ENCODE data around the gene MACROD2. TPM values are rescaled to one million over a fixed set of nuclear protein-coding genes. Genes with fewer than 3 reads are reported as not detected.

The MACROD2 gene
- total and polyA plus RNA-seq, 2 experiments from 2014 or later: 2.8 to 4.3 TPM

DNA sequence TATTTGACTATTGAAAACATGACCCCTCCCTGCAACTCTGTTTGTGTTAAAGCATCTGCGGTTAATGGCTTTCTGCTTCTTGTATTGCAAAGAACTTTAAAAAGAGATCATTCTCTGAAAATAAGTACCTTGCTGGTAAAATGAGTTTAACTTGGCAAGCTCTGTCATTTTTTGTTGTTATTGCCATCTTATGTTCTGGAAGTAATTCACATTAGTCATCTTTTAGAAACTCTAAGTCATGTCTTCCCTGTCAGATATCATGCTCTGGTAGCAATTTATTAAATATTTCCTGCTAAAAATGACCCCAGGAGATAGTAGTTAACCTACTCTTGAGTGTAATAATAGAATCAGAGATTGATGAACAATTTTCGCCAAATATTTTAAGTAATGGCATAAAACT, 1687.4 kb downstream of the MACROD2 start:
- H3K27me3 Mint-ChIP-seq (ENCODE audit: insufficient read depth, low read depth, poor library complexity): no peaks in the 10 kb centered on the region
- no peak overlapping the region for H3K27ac Mint-ChIP-seq
- Histone ChIP-seq H2AFZ (no peak overlapping the region), H3K27ac (ENCODE audit: low read depth) (no peak overlapping the region), H3K27me3 (ENCODE audit: insufficient read depth) (no peaks in the 10 kb centered on the region), H4K20me1 (replicated peaks; ENCODE audit: insufficient read depth) (no peaks in the 10 kb centered on the region), H3K79me2 (replicated peaks; ENCODE audit: insufficient read depth) (no peaks in the 10 kb centered on the region), H3K4me2 (no peak overlapping the region), H3F3A (replicated peaks; ENCODE audit: low read depth) (no peaks in the 10 kb centered on the region), H3K36me3 (ENCODE audit: insufficient read depth) (no peaks in the 10 kb centered on the region), H3K4me1 (ENCODE audit: insufficient read depth) (no peaks in the 10 kb centered on the region), H3K4me3 (no peak overlapping the region), H3K9me2 (ENCODE audit: insufficient read depth) (peaks cover 11% of the 10 kb centered on the region; the same call in 1 of the 2 replicates)
- H3K4me3 Mint-ChIP-seq: no peak overlapping the region
- no peaks in the 10 kb centered on the region for H3K36me3 Mint-ChIP-seq (ENCODE audit: low read depth)
- ATAC-seq: no peak
- DNase-seq (ENCODE audit: low spot score): no peak
- no peaks in the 10 kb centered on the region for H3K9me3 Mint-ChIP-seq
- no peaks in the 10 kb centered on the region for H3K4me1 Mint-ChIP-seq
- TF ChIP-seq, protein P1, sequence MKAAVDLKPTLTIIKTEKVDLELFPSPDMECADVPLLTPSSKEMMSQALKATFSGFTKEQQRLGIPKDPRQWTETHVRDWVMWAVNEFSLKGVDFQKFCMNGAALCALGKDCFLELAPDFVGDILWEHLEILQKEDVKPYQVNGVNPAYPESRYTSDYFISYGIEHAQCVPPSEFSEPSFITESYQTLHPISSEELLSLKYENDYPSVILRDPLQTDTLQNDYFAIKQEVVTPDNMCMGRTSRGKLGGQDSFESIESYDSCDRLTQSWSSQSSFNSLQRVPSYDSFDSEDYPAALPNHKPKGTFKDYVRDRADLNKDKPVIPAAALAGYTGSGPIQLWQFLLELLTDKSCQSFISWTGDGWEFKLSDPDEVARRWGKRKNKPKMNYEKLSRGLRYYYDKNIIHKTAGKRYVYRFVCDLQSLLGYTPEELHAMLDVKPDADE (IDR thresholded peaks at IDR 0.05): no peak
- TF ChIP-seq CREB1 (CRISPR knock-in tag; IDR thresholded peaks at IDR 0.05; ENCODE audit: low read depth) (no peak), EZH2 (IDR thresholded peaks at IDR 0.05; ENCODE audit: low read depth, unreplicated experiment) (no peak), STAT1 (IDR thresholded peaks at IDR 0.05; ENCODE audit: unreplicated experiment) (no peak)

GRCh38 chr20:15692570-15692969, 1697.3 kb downstream of the MACROD2 start:
- H3K4me3 Mint-ChIP-seq: no peak overlapping the region
- no peak overlapping the region for H3K4me3 ChIP-seq
- H3K27me3 ChIP-seq (ENCODE audit: insufficient read depth): no peaks in the 10 kb centered on the region
- peaks cover 9% of the 10 kb centered on the region; the same call in 2 of the 3 replicates for H3K9me3 Mint-ChIP-seq
- H3K27ac Mint-ChIP-seq: no peak overlapping the region
- H3K27ac ChIP-seq (ENCODE audit: low read depth): no peak overlapping the region
- no peaks in the 10 kb centered on the region for H3F3A ChIP-seq (replicated peaks; ENCODE audit: low read depth)
- no peaks in the 10 kb centered on the region for H3K4me1 ChIP-seq (ENCODE audit: insufficient read depth)
- no peak overlapping the region for H3K4me2 ChIP-seq
- H3K4me1 Mint-ChIP-seq: no peaks in the 10 kb centered on the region
- no peaks in the 10 kb centered on the region for H3K36me3 Mint-ChIP-seq (ENCODE audit: low read depth)
- no peaks in the 10 kb centered on the region for H3K79me2 ChIP-seq (replicated peaks; ENCODE audit: insufficient read depth)
- TF ChIP-seq JUNB (IDR thresholded peaks at IDR 0.05; ENCODE audit: unreplicated experiment) (no peak), POLR2AphosphoS5 (IDR thresholded peaks at IDR 0.05; ENCODE audit: low read depth) (no peak), EZH2 (IDR thresholded peaks at IDR 0.05; ENCODE audit: low read depth, unreplicated experiment) (no peak), ZNF462 (CRISPR knock-in tag; IDR thresholded peaks at IDR 0.05) (no peak)
- TF ChIP-seq, protein P2, sequence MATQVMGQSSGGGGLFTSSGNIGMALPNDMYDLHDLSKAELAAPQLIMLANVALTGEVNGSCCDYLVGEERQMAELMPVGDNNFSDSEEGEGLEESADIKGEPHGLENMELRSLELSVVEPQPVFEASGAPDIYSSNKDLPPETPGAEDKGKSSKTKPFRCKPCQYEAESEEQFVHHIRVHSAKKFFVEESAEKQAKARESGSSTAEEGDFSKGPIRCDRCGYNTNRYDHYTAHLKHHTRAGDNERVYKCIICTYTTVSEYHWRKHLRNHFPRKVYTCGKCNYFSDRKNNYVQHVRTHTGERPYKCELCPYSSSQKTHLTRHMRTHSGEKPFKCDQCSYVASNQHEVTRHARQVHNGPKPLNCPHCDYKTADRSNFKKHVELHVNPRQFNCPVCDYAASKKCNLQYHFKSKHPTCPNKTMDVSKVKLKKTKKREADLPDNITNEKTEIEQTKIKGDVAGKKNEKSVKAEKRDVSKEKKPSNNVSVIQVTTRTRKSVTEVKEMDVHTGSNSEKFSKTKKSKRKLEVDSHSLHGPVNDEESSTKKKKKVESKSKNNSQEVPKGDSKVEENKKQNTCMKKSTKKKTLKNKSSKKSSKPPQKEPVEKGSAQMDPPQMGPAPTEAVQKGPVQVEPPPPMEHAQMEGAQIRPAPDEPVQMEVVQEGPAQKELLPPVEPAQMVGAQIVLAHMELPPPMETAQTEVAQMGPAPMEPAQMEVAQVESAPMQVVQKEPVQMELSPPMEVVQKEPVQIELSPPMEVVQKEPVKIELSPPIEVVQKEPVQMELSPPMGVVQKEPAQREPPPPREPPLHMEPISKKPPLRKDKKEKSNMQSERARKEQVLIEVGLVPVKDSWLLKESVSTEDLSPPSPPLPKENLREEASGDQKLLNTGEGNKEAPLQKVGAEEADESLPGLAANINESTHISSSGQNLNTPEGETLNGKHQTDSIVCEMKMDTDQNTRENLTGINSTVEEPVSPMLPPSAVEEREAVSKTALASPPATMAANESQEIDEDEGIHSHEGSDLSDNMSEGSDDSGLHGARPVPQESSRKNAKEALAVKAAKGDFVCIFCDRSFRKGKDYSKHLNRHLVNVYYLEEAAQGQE (IDR thresholded peaks at IDR 0.05; ENCODE audit: unreplicated experiment): no peak
- peaks cover 3% of the 10 kb centered on the region; the same call in 1 of the 2 replicates for H3K9me2 ChIP-seq (ENCODE audit: insufficient read depth)
- no peaks in the 10 kb centered on the region for H3K36me3 ChIP-seq (ENCODE audit: insufficient read depth)
- ATAC-seq (no peak), DNase-seq (ENCODE audit: low spot score) (no peak)
- H4K20me1 ChIP-seq (replicated peaks; ENCODE audit: insufficient read depth): no peaks in the 10 kb centered on the region
- H3K27me3 Mint-ChIP-seq (ENCODE audit: insufficient read depth, low read depth, poor library complexity): no peaks in the 10 kb centered on the region
- no peak overlapping the region for H2AFZ ChIP-seq

Data from GM23338 (cell line).